Liver (tissue), 9 donors: ENCODE results near the gene TSPEAR. TPM values are rescaled to one million over a fixed set of nuclear protein-coding genes. Genes with fewer than 3 reads are reported as not detected.

Experiments
- DNase-seq: peaks from one replicate; pipeline ENCODE4 v3.0.0-alpha.2; 2017; ENCODE audit warnings: low spot score
- H3K27ac ChIP-seq, 2 donors: one replicate each; pipeline ENCODE4 v1.7.0; 2013; ENCODE audit warnings: inconsistent platforms in 2 of 2, low read length in 2 of 2, control low read depth in 1 of 2, low read depth in 1 of 2, mild to moderate bottlenecking in 1 of 2
- H3K27me3 ChIP-seq, 4 donors: one replicate each; pipeline versions ENCODE4 v1.6.1 to v1.7.0; 2013; ENCODE audit warnings: low read length in 3 of 4, inconsistent platforms in 1 of 4, mild to moderate bottlenecking in 1 of 4, moderate library complexity in 1 of 4; ENCODE audit not compliant: control insufficient read depth in 4 of 4, insufficient read depth in 4 of 4
- H3K36me3 ChIP-seq, 4 donors: one replicate each; pipeline versions ENCODE4 v1.6.1 to v1.7.0; 2013; ENCODE audit warnings: low read length in 3 of 4, mild to moderate bottlenecking in 3 of 4, low read depth in 1 of 4, moderate library complexity in 1 of 4; ENCODE audit not compliant: control insufficient read depth in 4 of 4, insufficient read depth in 3 of 4
- H3K4me1 ChIP-seq, 4 donors: one replicate each; pipeline versions ENCODE4 v1.6.1 to v1.7.0; 2013; ENCODE audit warnings: low read length in 3 of 4, mild to moderate bottlenecking in 3 of 4, moderate library complexity in 1 of 4; ENCODE audit not compliant: control insufficient read depth in 4 of 4, insufficient read depth in 4 of 4
- H3K4me3 ChIP-seq, 3 donors: one replicate each; pipeline versions ENCODE4 v1.6.1 to v1.7.0; 2013; ENCODE audit warnings: low read length in 3 of 3, control low read depth in 1 of 3, low read depth in 1 of 3, mild to moderate bottlenecking in 1 of 3
- H3K9ac ChIP-seq, 2 donors: one replicate each; pipeline ENCODE4 v1.7.0; 2013; ENCODE audit warnings: low read length in 2 of 2, mild to moderate bottlenecking in 2 of 2, moderate library complexity in 2 of 2, control low read depth in 1 of 2, low read depth in 1 of 2
- H3K9me3 ChIP-seq, 4 donors: one replicate each; pipeline versions ENCODE4 v1.6.1 to v1.7.0; 2013; ENCODE audit warnings: low read length in 3 of 4; ENCODE audit not compliant: control insufficient read depth in 4 of 4
- EGR1 ChIP-seq, 2 donors: IDR thresholded peaks; 2 replicates each; pipeline ENCODE4 v1.6.1; 2016 to 2018; ENCODE audit warnings: antibody characterized with exemption in 2 of 2, low read depth in 2 of 2
- FOXA1 ChIP-seq: IDR thresholded peaks from 2 replicates; pipeline ENCODE4 v1.6.1; 2016; ENCODE audit warnings: antibody characterized with exemption
- FOXA2 ChIP-seq: IDR thresholded peaks from 2 replicates; pipeline ENCODE4 v1.6.1; 2016; ENCODE audit warnings: antibody characterized with exemption
- GABPA ChIP-seq, 2 donors: IDR thresholded peaks in 1 of 2; conservative IDR thresholded peaks in 1 of 2; 2 replicates each; pipeline ENCODE4 v1.6.1; 2016; ENCODE audit warnings: antibody characterized with exemption in 2 of 2, mild to moderate bottlenecking in 1 of 2, moderate library complexity in 1 of 2
- HNF4A ChIP-seq, 2 donors: conservative IDR thresholded peaks; 2 replicates each; pipeline ENCODE4 v1.6.1; 2016; ENCODE audit warnings: antibody characterized with exemption in 2 of 2, mild to moderate bottlenecking in 2 of 2
- HNF4G ChIP-seq: IDR thresholded peaks from 2 replicates; pipeline ENCODE4 v1.6.1; 2016; ENCODE audit warnings: antibody characterized with exemption
- JUND ChIP-seq, 2 donors: IDR thresholded peaks; 2 replicates each; pipeline ENCODE4 v1.6.1; 2016; ENCODE audit warnings: antibody characterized with exemption in 2 of 2
- NR2F2 ChIP-seq: IDR thresholded peaks from 2 replicates; pipeline ENCODE4 v1.6.1; 2016; ENCODE audit warnings: antibody characterized with exemption
- RAD21 ChIP-seq, 2 donors: IDR thresholded peaks; 2 replicates each; pipeline ENCODE4 v1.6.1; 2016; ENCODE audit warnings: antibody characterized with exemption in 2 of 2, mild to moderate bottlenecking in 2 of 2
- RXRA ChIP-seq, 2 donors: IDR thresholded peaks; 2 replicates each; pipeline ENCODE4 v1.6.1; 2017 to 2018; ENCODE audit warnings: antibody characterized with exemption in 2 of 2, mild to moderate bottlenecking in 1 of 2
- SP1 ChIP-seq: IDR thresholded peaks from 2 replicates; pipeline ENCODE4 v1.6.1; 2018; ENCODE audit warnings: antibody characterized with exemption, mild to moderate bottlenecking
- TAF1 ChIP-seq: conservative IDR thresholded peaks from 2 replicates; pipeline ENCODE4 v1.6.1; 2016; ENCODE audit warnings: antibody characterized with exemption, mild to moderate bottlenecking
- YY1 ChIP-seq: IDR thresholded peaks from 2 replicates; pipeline ENCODE4 v1.6.1; 2016; ENCODE audit warnings: antibody characterized with exemption, mild to moderate bottlenecking
- WGBS: extraction: QIAGEN DNeasy Blood & Tissue Kit; methylation state at CpG from one replicate; pipeline ENCODE4 v1.1.7; 2013; 5-methylcytosine and 5-hydroxymethylcytosine counted together
- polyA plus RNA-seq, 2 donors: library from polyadenylated mRNA; stranded (reverse) in 1 of 2; unstranded in 1 of 2; fragments of 200-250 nt in 1 of 2; fragments of >200 nt in 1 of 2; fragmentation: Nextera tagmentation in 1 of 2; extraction: Ambion mirVana in 1 of 2; gene quantifications; one replicate each; pipeline versions ENCODE4 v1.2.1 to v1.2.3, GENCODE V29; 2013 to 2015
- total RNA-seq, 2 donors: library from RNA; depleted of rRNA; stranded (reverse); fragments of >200 nt; gene quantifications; one replicate each; pipeline ENCODE4 v1.2.3, GENCODE V29; 2014
- TF ChIP-seq, protein P1 (sequence below): IDR thresholded peaks from 2 replicates; pipeline ENCODE4 v1.6.1; 2016; ENCODE audit warnings: antibody characterized with exemption
- TF ChIP-seq, protein P2 (sequence below): fragments of 150-350 bp; IDR thresholded peaks from 2 replicates; pipeline ENCODE4 v1.5.1; 2017; ENCODE audit warnings: improper control_type of control experiment, low read depth, low read length; ENCODE audit not compliant: missing input control
- TF ChIP-seq, protein P3 (sequence below): IDR thresholded peaks from 2 replicates; pipeline ENCODE4 v1.6.1; 2016; ENCODE audit warnings: antibody characterized with exemption
- TF ChIP-seq, protein P4 (sequence below): IDR thresholded peaks from 2 replicates; pipeline ENCODE4 v1.6.1; 2016; ENCODE audit warnings: antibody characterized with exemption
- TF ChIP-seq, protein P5 (sequence below): IDR thresholded peaks from 2 replicates; pipeline ENCODE4 v1.6.1; 2016; ENCODE audit warnings: antibody characterized with exemption, mild to moderate bottlenecking
- donor health status: healthy.
- donor health status: healthy.
- donor health status: healthy.
- donor health status: healthy.
- donor health status: healthy.

TSPEAR gene
- total and polyA plus RNA-seq, 4 donors, result under 0.01 to 0.14 (median 0.01) TPM; not detected in 1

DNA sequence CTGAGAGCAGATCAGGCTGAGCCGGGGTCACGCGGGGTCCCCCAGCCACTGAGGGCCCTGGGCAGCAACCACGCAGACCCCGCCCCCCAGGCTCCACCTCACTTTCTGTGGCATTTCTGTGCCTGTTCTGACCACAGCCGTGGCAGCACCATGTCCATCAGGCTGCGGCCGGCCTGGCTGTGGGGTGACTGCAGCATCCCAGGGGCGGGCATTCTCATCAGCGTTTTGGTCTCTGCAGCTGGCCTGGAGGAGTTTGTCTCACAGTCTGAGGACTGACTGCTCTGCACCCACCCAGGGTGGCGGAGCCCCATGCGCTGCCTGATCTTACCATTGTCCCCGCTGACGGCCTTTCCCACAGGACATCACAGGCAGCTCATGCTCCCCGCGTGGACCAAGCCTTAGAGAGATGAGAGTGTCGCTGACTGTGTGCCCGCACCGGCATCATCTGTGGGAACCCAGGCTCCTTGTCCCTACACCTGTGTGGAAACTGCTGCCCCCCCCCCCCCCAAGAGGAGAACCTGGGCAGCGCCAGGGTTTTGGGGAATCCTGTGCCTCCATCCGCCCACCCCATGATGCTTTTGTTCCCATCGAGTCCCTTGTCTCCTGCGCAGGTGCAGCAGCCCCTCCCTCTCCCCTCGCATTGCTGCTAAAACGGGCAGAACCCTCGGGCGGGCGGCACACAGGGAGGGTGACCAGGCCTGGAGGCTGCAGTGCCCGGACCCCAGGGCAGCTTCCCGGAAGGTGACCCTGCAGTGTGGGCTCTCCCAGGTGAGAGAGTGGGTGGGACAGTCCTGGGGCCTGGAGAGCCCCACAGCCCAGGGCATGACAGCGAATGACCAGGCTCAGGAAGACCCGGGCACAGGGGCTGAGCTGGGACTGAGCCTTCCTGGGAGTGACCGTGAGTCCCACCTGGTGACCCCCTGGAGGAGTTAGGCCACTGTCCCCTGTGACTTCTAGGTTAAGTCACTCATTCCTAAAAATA lies 173.2 kb downstream of the TSPEAR start:
- TF ChIP-seq, protein P1, sequence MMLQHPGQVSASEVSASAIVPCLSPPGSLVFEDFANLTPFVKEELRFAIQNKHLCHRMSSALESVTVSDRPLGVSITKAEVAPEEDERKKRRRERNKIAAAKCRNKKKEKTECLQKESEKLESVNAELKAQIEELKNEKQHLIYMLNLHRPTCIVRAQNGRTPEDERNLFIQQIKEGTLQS, result no peak
- TF ChIP-seq EGR1 (IDR thresholded peaks at IDR 0.05; ENCODE audit: low read depth in 2 of 2) (no peak), HNF4G (no peak), NR2F2 (no peak), RXRA (IDR thresholded peaks at IDR 0.05) (no peak), RAD21 (IDR thresholded peaks at IDR 0.05) (no peak), SP1 (no peak), GABPA (IDR thresholded peaks at IDR 0.05 in 1 of 2, conservative IDR thresholded peaks at IDR 0.05 in 1 of 2) (no peak), TAF1 (no peak), HNF4A (conservative IDR thresholded peaks at IDR 0.05) (no peak), YY1 (no peak), FOXA1 (no peak), JUND (IDR thresholded peaks at IDR 0.05) (no peak), FOXA2 (no peak)
- TF ChIP-seq, protein P2, sequence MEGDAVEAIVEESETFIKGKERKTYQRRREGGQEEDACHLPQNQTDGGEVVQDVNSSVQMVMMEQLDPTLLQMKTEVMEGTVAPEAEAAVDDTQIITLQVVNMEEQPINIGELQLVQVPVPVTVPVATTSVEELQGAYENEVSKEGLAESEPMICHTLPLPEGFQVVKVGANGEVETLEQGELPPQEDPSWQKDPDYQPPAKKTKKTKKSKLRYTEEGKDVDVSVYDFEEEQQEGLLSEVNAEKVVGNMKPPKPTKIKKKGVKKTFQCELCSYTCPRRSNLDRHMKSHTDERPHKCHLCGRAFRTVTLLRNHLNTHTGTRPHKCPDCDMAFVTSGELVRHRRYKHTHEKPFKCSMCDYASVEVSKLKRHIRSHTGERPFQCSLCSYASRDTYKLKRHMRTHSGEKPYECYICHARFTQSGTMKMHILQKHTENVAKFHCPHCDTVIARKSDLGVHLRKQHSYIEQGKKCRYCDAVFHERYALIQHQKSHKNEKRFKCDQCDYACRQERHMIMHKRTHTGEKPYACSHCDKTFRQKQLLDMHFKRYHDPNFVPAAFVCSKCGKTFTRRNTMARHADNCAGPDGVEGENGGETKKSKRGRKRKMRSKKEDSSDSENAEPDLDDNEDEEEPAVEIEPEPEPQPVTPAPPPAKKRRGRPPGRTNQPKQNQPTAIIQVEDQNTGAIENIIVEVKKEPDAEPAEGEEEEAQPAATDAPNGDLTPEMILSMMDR, result no peak
- TF ChIP-seq, protein P3, sequence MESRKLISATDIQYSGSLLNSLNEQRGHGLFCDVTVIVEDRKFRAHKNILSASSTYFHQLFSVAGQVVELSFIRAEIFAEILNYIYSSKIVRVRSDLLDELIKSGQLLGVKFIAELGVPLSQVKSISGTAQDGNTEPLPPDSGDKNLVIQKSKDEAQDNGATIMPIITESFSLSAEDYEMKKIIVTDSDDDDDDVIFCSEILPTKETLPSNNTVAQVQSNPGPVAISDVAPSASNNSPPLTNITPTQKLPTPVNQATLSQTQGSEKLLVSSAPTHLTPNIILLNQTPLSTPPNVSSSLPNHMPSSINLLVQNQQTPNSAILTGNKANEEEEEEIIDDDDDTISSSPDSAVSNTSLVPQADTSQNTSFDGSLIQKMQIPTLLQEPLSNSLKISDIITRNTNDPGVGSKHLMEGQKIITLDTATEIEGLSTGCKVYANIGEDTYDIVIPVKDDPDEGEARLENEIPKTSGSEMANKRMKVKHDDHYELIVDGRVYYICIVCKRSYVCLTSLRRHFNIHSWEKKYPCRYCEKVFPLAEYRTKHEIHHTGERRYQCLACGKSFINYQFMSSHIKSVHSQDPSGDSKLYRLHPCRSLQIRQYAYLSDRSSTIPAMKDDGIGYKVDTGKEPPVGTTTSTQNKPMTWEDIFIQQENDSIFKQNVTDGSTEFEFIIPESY, result no peak
- TF ChIP-seq, protein P4, sequence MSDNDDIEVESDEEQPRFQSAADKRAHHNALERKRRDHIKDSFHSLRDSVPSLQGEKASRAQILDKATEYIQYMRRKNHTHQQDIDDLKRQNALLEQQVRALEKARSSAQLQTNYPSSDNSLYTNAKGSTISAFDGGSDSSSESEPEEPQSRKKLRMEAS, result no peak
- TF ChIP-seq, protein P5, sequence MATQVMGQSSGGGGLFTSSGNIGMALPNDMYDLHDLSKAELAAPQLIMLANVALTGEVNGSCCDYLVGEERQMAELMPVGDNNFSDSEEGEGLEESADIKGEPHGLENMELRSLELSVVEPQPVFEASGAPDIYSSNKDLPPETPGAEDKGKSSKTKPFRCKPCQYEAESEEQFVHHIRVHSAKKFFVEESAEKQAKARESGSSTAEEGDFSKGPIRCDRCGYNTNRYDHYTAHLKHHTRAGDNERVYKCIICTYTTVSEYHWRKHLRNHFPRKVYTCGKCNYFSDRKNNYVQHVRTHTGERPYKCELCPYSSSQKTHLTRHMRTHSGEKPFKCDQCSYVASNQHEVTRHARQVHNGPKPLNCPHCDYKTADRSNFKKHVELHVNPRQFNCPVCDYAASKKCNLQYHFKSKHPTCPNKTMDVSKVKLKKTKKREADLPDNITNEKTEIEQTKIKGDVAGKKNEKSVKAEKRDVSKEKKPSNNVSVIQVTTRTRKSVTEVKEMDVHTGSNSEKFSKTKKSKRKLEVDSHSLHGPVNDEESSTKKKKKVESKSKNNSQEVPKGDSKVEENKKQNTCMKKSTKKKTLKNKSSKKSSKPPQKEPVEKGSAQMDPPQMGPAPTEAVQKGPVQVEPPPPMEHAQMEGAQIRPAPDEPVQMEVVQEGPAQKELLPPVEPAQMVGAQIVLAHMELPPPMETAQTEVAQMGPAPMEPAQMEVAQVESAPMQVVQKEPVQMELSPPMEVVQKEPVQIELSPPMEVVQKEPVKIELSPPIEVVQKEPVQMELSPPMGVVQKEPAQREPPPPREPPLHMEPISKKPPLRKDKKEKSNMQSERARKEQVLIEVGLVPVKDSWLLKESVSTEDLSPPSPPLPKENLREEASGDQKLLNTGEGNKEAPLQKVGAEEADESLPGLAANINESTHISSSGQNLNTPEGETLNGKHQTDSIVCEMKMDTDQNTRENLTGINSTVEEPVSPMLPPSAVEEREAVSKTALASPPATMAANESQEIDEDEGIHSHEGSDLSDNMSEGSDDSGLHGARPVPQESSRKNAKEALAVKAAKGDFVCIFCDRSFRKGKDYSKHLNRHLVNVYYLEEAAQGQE, result no peak
- whole genome bisulfite sequencing, result 95% methylated on average over 33 of the region's 33 CpGs
- no peak for DNase-seq

More for the DNA sequence above, 173.2 kb downstream of the TSPEAR start:
- Histone ChIP-seq H3K27me3 (no peaks in the 10 kb centered on the region), H3K4me3 (no peak overlapping the region), H3K27ac (no peak overlapping the region), H3K9ac (no peak overlapping the region), H3K4me1 (no peaks in the 10 kb centered on the region), H3K36me3 (no peaks in the 10 kb centered on the region), H3K9me3 (no peaks in the 10 kb centered on the region)
